HG02610 (cell line): Measurements from ENCODE around the gene IL1RAP.

Experiments
- ATAC-seq: cut with Tn5 transposase; IDR thresholded peaks from one replicate; pipeline ENCODE4 v1.9.1; 2021; ENCODE audit warnings: mild to moderate bottlenecking, moderate library complexity; ENCODE audit not compliant: unreplicated experiment

IL1RAP gene

GRCh38 chr3:190607021-190607420 is 93.1 kb downstream of the IL1RAP start:
- ATAC-seq: no peak

GRCh38 chr3:190608850-190609589 is 95.1 kb downstream of the IL1RAP start:
- ATAC-seq: no peak

GRCh38 chr3:190614226-190615059 is 100.6 kb downstream of the IL1RAP start:
- no peak for ATAC-seq

GRCh38 chr3:190615060-190615384 is 101.1 kb downstream of the IL1RAP start:
- ATAC-seq: no peak

- no peak for ATAC-seq
These were observed 101.7 kb downstream of the IL1RAP start for GRCh38 chr3:190615607-190616006.

GRCh38 chr3:190616637-190617036 is 102.8 kb downstream of the IL1RAP start:
- no peak for ATAC-seq

- ATAC-seq: peak; percentile 86
These were observed 103.3 kb downstream of the IL1RAP start for GRCh38 chr3:190617185-190617584.

- peak; percentile 60 for ATAC-seq
These were observed 104.6 kb downstream of the IL1RAP start for GRCh38 chr3:190618330-190619030.

- no peak for ATAC-seq
These were observed 105.5 kb downstream of the IL1RAP start for GRCh38 chr3:190619353-190619752.

GRCh38 chr3:190619761-190620160 is 105.9 kb downstream of the IL1RAP start:
- ATAC-seq: no peak

- no peak for ATAC-seq
These were observed 107.2 kb downstream of the IL1RAP start for GRCh38 chr3:190620886-190621608.

GRCh38 chr3:190621927-190622326 is 108.0 kb downstream of the IL1RAP start:
- ATAC-seq: no peak

GRCh38 chr3:190624282-190624681 is 110.4 kb downstream of the IL1RAP start:
- no peak for ATAC-seq

- ATAC-seq: no peak
These were observed 113.2 kb downstream of the IL1RAP start for GRCh38 chr3:190626951-190627620.

GRCh38 chr3:190629088-190629487 is 115.2 kb downstream of the IL1RAP start:
- ATAC-seq: no peak

GRCh38 chr3:190631295-190631694 is 117.4 kb downstream of the IL1RAP start:
- no peak for ATAC-seq

- ATAC-seq: no peak
These were observed 127.7 kb downstream of the IL1RAP start for GRCh38 chr3:190641564-190641963.

GRCh38 chr3:190642016-190642415 is 128.1 kb downstream of the IL1RAP start:
- no peak for ATAC-seq

GRCh38 chr3:190644035-190644434 is 130.2 kb downstream of the IL1RAP start:
- no peak for ATAC-seq

GRCh38 chr3:190644766-190645165 is 130.9 kb downstream of the IL1RAP start:
- no peak for ATAC-seq
